Activated naive CD4-positive, alpha-beta T cell treated with anti-CD3 and anti-CD28 coated beads, Interleukin-2, amount 10 ng/mL, durations not matched to agents 7 days and 5 days (primary cell): ENCODE data around the gene TNRC6B.
"Not testable (repeated sequence)": the region's sequence is repeated elsewhere in the genome, so short reads cannot be mapped to it uniquely, and the experiment has no call there.

ENCODE experiments used
- CTCF ChIA-PET: fragments of 350-600 bp; sonication (Branson Sonifier 250); formaldehyde crosslinking; loops from one replicate; lab custom pipeline; 2021; ENCODE audit warnings: antibody characterized with exemption; lab: Charles Lee
- DNase-seq: peaks from one replicate; pipeline ENCODE4 v3.0.0-alpha.2; 2020
- H3K27ac Mint-ChIP-seq: one replicate; pipeline ENCODE4 v1.8.0; 2021; ENCODE audit warnings: mild to moderate bottlenecking, moderate library complexity, mixed read lengths
- H3K27me3 Mint-ChIP-seq: one replicate; pipeline ENCODE4 v1.8.0; 2021; ENCODE audit warnings: mild to moderate bottlenecking, mixed read lengths
- H3K36me3 Mint-ChIP-seq: one replicate; pipeline ENCODE4 v1.8.0; 2021; ENCODE audit warnings: mixed read lengths
- H3K4me1 Mint-ChIP-seq: one replicate; pipeline ENCODE4 v1.8.0; 2021; ENCODE audit warnings: mixed read lengths
- H3K4me3 Mint-ChIP-seq: one replicate; pipeline ENCODE4 v1.8.0; 2021; ENCODE audit warnings: mild to moderate bottlenecking, moderate library complexity, mixed read lengths
- H3K9me3 Mint-ChIP-seq: one replicate; pipeline ENCODE4 v1.8.0; 2021; ENCODE audit warnings: mixed read lengths

The TNRC6B gene

DNA sequence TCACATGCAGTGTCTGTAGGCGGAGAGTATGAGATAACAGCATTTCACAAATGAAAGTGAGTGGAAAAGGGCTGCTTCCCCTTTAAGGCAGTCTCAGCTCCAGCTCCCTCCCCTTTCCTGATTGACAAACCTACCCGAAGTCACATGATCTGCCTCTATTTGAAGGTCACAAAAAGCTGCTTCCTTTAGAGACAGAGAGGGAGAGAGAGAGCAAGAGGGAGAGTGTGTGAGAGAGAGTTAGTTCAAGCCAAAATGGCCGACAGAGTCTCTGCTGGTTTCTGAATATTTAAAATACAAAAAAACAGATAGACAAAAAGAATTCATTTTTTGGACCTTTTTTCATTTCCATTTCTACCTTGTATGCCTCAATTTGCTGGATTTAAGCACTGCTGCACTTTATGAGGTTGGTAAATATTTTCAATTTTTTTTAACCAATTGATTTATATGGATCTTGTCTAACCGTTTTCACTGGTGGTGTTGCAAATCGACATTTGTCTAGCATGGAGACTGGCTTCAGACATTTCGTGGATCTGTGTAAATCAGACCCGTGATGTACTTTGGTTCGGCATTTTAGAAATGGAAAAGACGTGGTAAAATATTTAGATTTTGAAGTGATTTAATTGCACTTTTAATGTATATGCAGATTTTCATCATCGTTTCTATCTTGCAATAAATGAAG, at the start of gene TNRC6B:
Gene TNRC6B (plus strand): TSS at position 188 of the 679 bp plus-strand sequence. CDS start 211 bp downstream, at position 399.
- Mint-ChIP-seq H3K4me3 (peak within 1 kb of the TSS; percentile 75), H3K4me1 (peaks cover 55% of the 10 kb centered on the region), H3K27ac (peak within 1 kb of the TSS; percentile 93), H3K36me3 (peaks cover 9% of the 10 kb centered on the region), H3K27me3 (no peaks in the 10 kb centered on the region), H3K9me3 (no peaks in the 10 kb centered on the region)
- CTCF ChIA-PET, result interaction anchor here (0.8 to 2.3 kb wide), 8 partner anchors 13 to 643 kb away, joined by 3 to 8 read pairs (median 3); no protein-coding TSS in a partner anchor
- peak; percentile 84 for DNase-seq

DNA sequence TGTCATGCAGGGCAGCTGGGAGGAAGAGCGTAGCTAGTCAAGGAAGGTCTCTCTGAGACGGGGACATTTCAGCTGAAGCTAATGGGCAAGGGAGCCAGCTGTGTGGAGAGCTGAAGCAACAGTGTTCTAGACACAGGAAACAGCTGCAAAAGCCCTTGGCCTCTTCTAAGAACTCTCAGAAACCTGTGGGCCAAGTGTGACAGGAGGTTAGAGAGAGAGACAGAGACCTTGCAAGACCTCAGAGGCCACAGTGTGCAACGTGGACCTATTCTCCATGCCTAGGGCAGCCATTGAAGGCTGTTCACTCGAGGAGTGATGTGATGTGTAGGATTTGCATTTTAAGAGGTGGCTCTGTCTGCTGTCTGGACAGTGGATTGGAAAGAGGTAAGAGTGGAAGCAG, 48.7 kb upstream of the TNRC6B start:
- peak; percentile 45 for DNase-seq
- no peaks in the 10 kb centered on the region for H3K27me3 Mint-ChIP-seq
- CTCF ChIA-PET, result no interaction called here
- peaks cover 46% of the 10 kb centered on the region for H3K36me3 Mint-ChIP-seq
- H3K27ac Mint-ChIP-seq, result peak overlapping the region; percentile 70
- peaks cover 43% of the 10 kb centered on the region for H3K4me1 Mint-ChIP-seq
- peaks cover 3% of the 10 kb centered on the region for H3K9me3 Mint-ChIP-seq
- H3K4me3 Mint-ChIP-seq, result peak overlapping the region; percentile 13

DNA sequence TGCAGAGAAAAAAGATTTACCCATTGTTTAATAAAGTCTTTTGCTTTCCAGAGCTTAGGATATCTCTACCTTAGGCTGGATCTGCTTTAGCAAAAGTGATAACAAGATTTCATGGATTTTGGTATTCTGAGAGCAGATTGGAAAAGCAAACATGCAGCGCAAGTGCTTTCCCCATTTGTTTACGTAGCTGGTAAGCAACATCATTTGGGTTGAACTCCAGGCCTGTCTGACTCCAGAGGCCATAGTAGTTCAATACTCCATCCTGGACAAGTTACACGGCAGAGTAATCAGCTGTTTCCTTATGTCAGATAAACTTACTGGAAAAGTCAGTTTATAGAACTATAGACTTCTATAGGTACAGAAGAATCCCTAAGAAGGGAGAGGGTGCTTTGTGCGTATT, 40.6 kb upstream of the TNRC6B start:
- CTCF ChIA-PET, result no interaction called here
- no peaks in the 10 kb centered on the region for H3K27me3 Mint-ChIP-seq

DNA sequence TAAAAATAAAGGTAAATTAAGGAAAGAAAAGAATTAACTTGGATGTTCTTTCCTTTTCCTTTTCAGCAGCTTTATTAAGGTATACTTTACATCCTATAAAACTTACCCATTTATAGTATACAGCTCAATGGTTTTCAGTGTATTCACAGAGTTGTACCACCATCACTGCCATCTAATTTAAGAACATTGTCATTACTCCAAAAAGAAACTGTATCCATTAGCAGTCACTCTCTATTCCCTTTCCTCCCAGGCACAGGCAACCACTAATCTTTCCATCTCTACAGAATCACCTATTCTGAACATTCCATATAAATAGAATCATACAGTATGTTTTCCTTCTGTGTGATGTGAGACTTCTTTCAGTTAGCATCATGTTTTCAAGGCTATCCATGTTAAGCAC, 38.9 kb upstream of the TNRC6B start:
- H3K27me3 Mint-ChIP-seq, result no peaks in the 10 kb centered on the region
- peaks cover 32% of the 10 kb centered on the region for H3K36me3 Mint-ChIP-seq
- CTCF ChIA-PET, result no interaction called here
- no peaks in the 10 kb centered on the region for H3K4me1 Mint-ChIP-seq
- no peak for DNase-seq
- H3K4me3 Mint-ChIP-seq, result no peak overlapping the region
- no peak overlapping the region for H3K27ac Mint-ChIP-seq
- no peaks in the 10 kb centered on the region for H3K9me3 Mint-ChIP-seq

More for the DNA sequence above, 40.6 kb upstream of the TNRC6B start:
- no peak for DNase-seq
- Mint-ChIP-seq H3K9me3 (no peaks in the 10 kb centered on the region), H3K4me1 (peaks cover 5% of the 10 kb centered on the region), H3K4me3 (no peak overlapping the region), H3K27ac (no peak overlapping the region), H3K36me3 (peaks cover 40% of the 10 kb centered on the region)

DNA sequence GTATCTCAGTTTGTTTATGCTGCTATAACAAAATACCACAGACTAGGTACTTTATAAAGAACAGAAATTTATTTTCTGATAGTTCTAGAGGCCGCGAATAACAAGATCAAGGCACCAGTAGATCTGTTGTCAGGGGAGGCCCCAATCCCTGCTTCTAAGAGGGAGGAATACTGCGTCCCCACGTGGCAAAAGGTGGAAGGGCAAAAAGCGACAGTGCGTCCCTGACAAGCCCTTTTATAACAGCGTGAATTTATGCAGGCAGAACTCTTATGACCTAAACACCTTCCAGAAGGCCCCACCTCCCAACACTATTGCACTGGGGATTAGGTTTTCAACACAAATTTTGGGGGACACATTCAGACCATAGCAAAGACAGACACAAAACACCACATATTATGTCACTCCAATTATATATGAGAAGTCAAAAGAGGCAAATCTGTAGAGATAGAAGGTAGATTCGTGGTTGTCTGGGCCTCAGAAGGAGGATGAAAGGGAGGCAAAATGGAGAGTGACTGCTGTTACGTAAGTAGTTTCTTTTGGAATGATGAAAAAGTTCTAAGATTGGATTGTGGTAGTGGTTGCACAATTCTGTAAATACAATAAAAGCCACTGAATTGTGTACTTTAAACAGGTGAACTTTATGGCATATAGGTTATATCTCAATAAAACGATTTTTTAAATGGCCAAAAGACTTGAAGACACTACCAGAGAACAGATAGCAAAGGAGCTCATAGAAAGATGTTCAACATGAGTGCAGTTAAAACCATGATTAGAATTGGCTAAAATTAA, 30.1 kb upstream of the TNRC6B start:
- no peak overlapping the region for H3K27ac Mint-ChIP-seq
- CTCF ChIA-PET, result no interaction called here

DNA sequence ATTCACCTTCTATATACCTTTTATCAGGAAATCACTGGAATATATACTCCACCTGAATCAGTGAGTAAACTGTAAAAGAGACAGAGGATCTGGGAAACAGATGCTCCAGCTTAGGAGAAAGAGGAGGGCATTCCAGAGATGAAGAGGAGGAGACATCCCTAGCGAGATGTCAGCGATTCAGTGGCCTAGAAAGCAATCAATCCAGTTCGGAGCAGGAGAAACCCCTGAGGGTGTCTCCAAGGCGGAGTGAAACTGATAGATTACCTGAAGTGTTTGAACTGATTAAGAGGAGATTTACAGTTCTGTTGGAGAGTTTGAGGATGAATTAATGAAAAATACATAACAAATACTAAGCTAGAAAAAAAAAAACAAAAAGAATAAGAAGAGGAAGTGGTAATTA, 24.5 kb upstream of the TNRC6B start:
- no peaks in the 10 kb centered on the region for H3K9me3 Mint-ChIP-seq
- no peaks in the 10 kb centered on the region for H3K27me3 Mint-ChIP-seq
- H3K36me3 Mint-ChIP-seq, result peaks cover 16% of the 10 kb centered on the region
- no peak for DNase-seq
- H3K4me3 Mint-ChIP-seq, result no peak overlapping the region
- no peak overlapping the region for H3K27ac Mint-ChIP-seq
- CTCF ChIA-PET, result no interaction called here
- peaks cover 5% of the 10 kb centered on the region for H3K4me1 Mint-ChIP-seq

More for the DNA sequence above, 30.1 kb upstream of the TNRC6B start:
- H3K9me3 Mint-ChIP-seq, result no peaks in the 10 kb centered on the region
- H3K4me3 Mint-ChIP-seq, result no peak overlapping the region
- H3K4me1 Mint-ChIP-seq, result no peaks in the 10 kb centered on the region
- H3K36me3 Mint-ChIP-seq, result peaks cover 20% of the 10 kb centered on the region
- no peaks in the 10 kb centered on the region for H3K27me3 Mint-ChIP-seq
- no peak for DNase-seq

DNA sequence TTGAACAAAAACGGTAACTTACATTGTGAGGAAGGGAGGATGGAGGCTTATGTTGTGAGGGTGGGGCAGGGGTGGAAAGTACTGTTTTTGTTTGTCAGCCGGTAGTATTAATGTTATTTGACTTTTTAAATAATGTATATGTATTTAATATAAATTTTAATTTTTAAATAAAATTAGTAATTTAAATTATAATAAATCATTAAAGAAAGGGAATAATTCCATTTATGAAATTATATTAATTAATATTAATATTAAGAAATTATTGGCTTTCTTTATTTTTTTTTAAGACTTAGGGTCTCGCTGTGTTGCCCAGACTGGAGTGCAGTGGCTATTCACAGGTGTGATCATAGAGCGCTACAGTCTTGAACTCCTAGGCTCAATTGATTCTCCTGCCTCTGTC, 24.0 kb upstream of the TNRC6B start:
- CTCF ChIA-PET, result no interaction called here
- peaks cover 13% of the 10 kb centered on the region for H3K36me3 Mint-ChIP-seq
- peaks cover 5% of the 10 kb centered on the region for H3K4me1 Mint-ChIP-seq
- H3K27ac Mint-ChIP-seq, result no peak overlapping the region
- no peaks in the 10 kb centered on the region for H3K27me3 Mint-ChIP-seq
- no peak overlapping the region for H3K4me3 Mint-ChIP-seq
- no peak for DNase-seq
- H3K9me3 Mint-ChIP-seq, result no peaks in the 10 kb centered on the region

DNA sequence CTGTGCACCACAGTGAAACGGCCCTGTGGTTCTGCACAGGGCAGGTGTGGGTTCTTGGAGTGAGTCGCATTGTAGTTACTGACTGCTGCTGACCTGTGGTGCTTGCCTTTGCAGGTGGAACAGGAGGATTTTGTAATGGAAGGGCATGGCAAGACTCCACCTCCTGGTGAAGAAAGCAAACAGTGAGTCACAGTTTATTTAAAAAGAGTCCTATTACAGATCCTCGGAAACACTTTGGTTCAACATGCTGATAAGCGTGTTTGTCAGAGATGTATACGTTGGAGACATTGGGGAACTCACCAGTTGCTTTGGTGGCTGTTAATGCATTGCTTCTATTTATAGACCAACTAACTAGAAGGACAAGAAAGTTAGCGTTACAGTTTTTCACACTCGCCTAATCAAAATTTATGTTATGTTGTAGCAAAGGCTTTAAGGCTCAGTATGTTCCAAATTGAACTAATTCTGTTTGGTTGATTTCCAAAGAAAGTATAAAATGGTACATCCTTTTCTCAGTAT, 21.7 kb upstream of the TNRC6B start:
- CTCF ChIA-PET, result interaction anchor here (1.4 kb wide), 1 partner anchor 16 kb away, joined by 7 read pairs; no protein-coding TSS in a partner anchor

DNA sequence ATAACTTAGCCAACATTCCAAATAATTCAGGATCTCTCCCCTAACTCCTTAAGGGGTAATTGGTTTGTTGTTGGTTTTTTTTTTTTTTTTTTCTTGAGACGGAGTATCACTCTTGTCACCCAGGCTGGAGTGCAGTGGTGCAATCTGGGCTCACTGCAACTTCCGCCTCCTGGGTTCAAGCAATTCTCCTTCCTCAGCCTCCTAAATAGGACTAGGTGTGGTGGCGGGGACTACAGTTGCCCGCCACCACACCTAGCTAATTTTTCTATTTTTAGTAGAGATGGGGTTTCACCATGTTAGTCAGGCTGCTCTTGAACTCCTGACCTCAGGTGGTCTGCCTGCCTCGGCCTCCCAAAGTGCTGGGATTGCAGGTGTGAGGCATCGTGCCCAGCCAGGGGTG, 21.0 kb upstream of the TNRC6B start:
- CTCF ChIA-PET, result interaction anchor here (0.7 kb wide), 1 partner anchor 119 kb away, joined by 4 read pairs; no protein-coding TSS in a partner anchor
- peaks cover 15% of the 10 kb centered on the region for H3K36me3 Mint-ChIP-seq
- H3K9me3 Mint-ChIP-seq, H3K27ac Mint-ChIP-seq, H3K4me1 Mint-ChIP-seq, DNase-seq, H3K4me3 Mint-ChIP-seq, H3K27me3 Mint-ChIP-seq: not testable (repeated sequence)

More for the DNA sequence above, 21.7 kb upstream of the TNRC6B start:
- H3K36me3 Mint-ChIP-seq, result peaks cover 12% of the 10 kb centered on the region
- no peak overlapping the region for H3K4me3 Mint-ChIP-seq
- peaks cover 5% of the 10 kb centered on the region for H3K4me1 Mint-ChIP-seq
- H3K9me3 Mint-ChIP-seq, result no peaks in the 10 kb centered on the region
- no peaks in the 10 kb centered on the region for H3K27me3 Mint-ChIP-seq
- no peak for DNase-seq
- no peak overlapping the region for H3K27ac Mint-ChIP-seq

- Mint-ChIP-seq H3K36me3 (peaks cover 17% of the 10 kb centered on the region), H3K4me3 (no peak overlapping the region), H3K27me3 (no peaks in the 10 kb centered on the region), H3K9me3 (no peaks in the 10 kb centered on the region), H3K27ac (no peak overlapping the region), H3K4me1 (peaks cover 5% of the 10 kb centered on the region)
- CTCF ChIA-PET, result interaction anchor here (0.7 kb wide), 1 partner anchor 119 kb away, joined by 4 read pairs; no protein-coding TSS in a partner anchor
- no peak for DNase-seq
Measured at GRCh38 chr22:40157330-40157945, 20.3 kb upstream of the TNRC6B start.

DNA sequence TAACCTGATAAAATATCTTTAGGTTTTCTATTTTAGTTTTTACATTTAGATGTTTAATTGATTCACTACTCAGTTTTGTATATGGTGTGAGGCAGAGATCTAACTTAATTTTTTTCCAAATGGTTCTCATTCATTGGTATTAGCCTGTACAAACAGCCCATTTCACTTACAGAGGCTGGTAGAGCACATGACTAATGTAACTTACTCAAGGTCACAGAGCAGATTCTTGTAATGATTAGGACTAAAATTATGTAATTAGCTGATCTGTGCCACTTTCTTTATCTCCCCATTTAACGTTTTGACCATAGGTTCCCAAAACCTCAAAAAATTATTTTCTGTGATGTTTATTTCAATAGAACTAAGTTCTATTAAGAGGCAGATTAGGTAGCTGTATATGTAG, 16.5 kb upstream of the TNRC6B start:
- Mint-ChIP-seq H3K4me3 (no peak overlapping the region), H3K27ac (no peak overlapping the region), H3K27me3 (no peaks in the 10 kb centered on the region), H3K36me3 (peaks cover 40% of the 10 kb centered on the region), H3K4me1 (no peaks in the 10 kb centered on the region), H3K9me3 (peaks cover 9% of the 10 kb centered on the region)
- CTCF ChIA-PET, result no interaction called here
- DNase-seq, result no peak

GRCh38 chr22:40165537-40165936, 12.2 kb upstream of the TNRC6B start:
- DNase-seq, CTCF ChIA-PET: not testable (repeated sequence)

GRCh38 chr22:40175611-40176244, 2.0 kb upstream of the TNRC6B start:
- H3K27ac Mint-ChIP-seq, result peak overlapping the region; percentile 55
- CTCF ChIA-PET, result interaction anchor here (0.7 kb wide), 1 partner anchor 36 kb away, joined by 4 read pairs; no protein-coding TSS in a partner anchor
- DNase-seq, result no peak
- H3K4me3 Mint-ChIP-seq, result no peak overlapping the region
- H3K4me1 Mint-ChIP-seq, result peaks cover 40% of the 10 kb centered on the region
- peaks cover 8% of the 10 kb centered on the region for H3K36me3 Mint-ChIP-seq
- no peaks in the 10 kb centered on the region for H3K27me3 Mint-ChIP-seq
- H3K9me3 Mint-ChIP-seq, result no peaks in the 10 kb centered on the region

More at GRCh38 chr22:40165537-40165936, 12.2 kb upstream of the TNRC6B start:
- H3K27me3 Mint-ChIP-seq, H3K9me3 Mint-ChIP-seq, H3K27ac Mint-ChIP-seq, H3K4me1 Mint-ChIP-seq, H3K4me3 Mint-ChIP-seq: not testable (repeated sequence)
- peaks cover 55% of the 10 kb centered on the region for H3K36me3 Mint-ChIP-seq
